Activated naive CD8-positive, alpha-beta T cell treated with anti-CD3 and anti-CD28 coated beads, Interleukin-2, amount 10 ng/mL, durations not matched to agents 7 days and 5 days (primary cell): ENCODE data around the gene HYDIN. TPM values are rescaled to one million over a fixed set of nuclear protein-coding genes. Genes with fewer than 3 reads are reported as not detected.
"Not testable (repeated sequence)": the region's sequence is repeated elsewhere in the genome, so short reads cannot be mapped to it uniquely, and the experiment has no call there.

ENCODE experiments used
- ATAC-seq: fragments of 150-1000 bp; cut with Tn5 transposase; one replicate; pipeline ENCODE4 v1.10.0; 2021; ENCODE audit warnings: low read depth, moderate library complexity
- POLR2A ChIA-PET: fragments of 350-600 bp; sonication (Branson Sonifier 250); formaldehyde crosslinking; loops from one replicate; lab custom pipeline; 2021; ENCODE audit warnings: antibody characterized with exemption; lab: Charles Lee
- DNase-seq: peaks from one replicate; pipeline ENCODE4 v3.0.0; 2021
- H3K27ac Mint-ChIP-seq: one replicate; pipeline ENCODE4 v1.8.0; 2022; ENCODE audit warnings: mild to moderate bottlenecking, mixed read lengths
- H3K27me3 Mint-ChIP-seq: one replicate; pipeline ENCODE4 v1.8.0; 2022; ENCODE audit warnings: mild to moderate bottlenecking, moderate library complexity, mixed read lengths
- H3K36me3 Mint-ChIP-seq: one replicate; pipeline ENCODE4 v1.8.0; 2021; ENCODE audit warnings: mild to moderate bottlenecking, mixed read lengths
- H3K4me1 Mint-ChIP-seq: one replicate; pipeline ENCODE4 v1.8.0; 2021; ENCODE audit warnings: mixed read lengths
- H3K4me3 Mint-ChIP-seq: one replicate; pipeline ENCODE4 v1.8.0; 2022; ENCODE audit warnings: mild to moderate bottlenecking, moderate library complexity, mixed read lengths
- H3K9me3 Mint-ChIP-seq: one replicate; pipeline ENCODE4 v1.8.0; 2021; ENCODE audit warnings: mixed read lengths
- total RNA-seq, 2 experiments: library from RNA; stranded (reverse); gene quantifications; one replicate each; pipeline ENCODE4 v1.2.3, GENCODE V29; 2021

HYDIN gene
- total RNA-seq, 2 experiments from 2014 or later, result not detected

GRCh38 chr16:70984675-70985074, 245.8 kb downstream of the HYDIN start:
- H3K27me3 Mint-ChIP-seq, H3K4me3 Mint-ChIP-seq, H3K27ac Mint-ChIP-seq, ATAC-seq, DNase-seq, H3K36me3 Mint-ChIP-seq, H3K9me3 Mint-ChIP-seq, POLR2A ChIA-PET, H3K4me1 Mint-ChIP-seq: not testable (repeated sequence)

GRCh38 chr16:70968332-70968731, 262.2 kb downstream of the HYDIN start:
- ATAC-seq, H3K27ac Mint-ChIP-seq, DNase-seq, H3K9me3 Mint-ChIP-seq, H3K36me3 Mint-ChIP-seq, H3K27me3 Mint-ChIP-seq, POLR2A ChIA-PET, H3K4me1 Mint-ChIP-seq, H3K4me3 Mint-ChIP-seq: not testable (repeated sequence)

GRCh38 chr16:70960169-70960568, 270.4 kb downstream of the HYDIN start:
- DNase-seq, H3K4me1 Mint-ChIP-seq, H3K9me3 Mint-ChIP-seq, H3K36me3 Mint-ChIP-seq, H3K27me3 Mint-ChIP-seq, H3K4me3 Mint-ChIP-seq, POLR2A ChIA-PET, H3K27ac Mint-ChIP-seq, ATAC-seq: not testable (repeated sequence)

- DNase-seq, H3K4me1 Mint-ChIP-seq, H3K27ac Mint-ChIP-seq, H3K9me3 Mint-ChIP-seq, ATAC-seq, H3K27me3 Mint-ChIP-seq, POLR2A ChIA-PET, H3K36me3 Mint-ChIP-seq, H3K4me3 Mint-ChIP-seq: not testable (repeated sequence)
Measured at GRCh38 chr16:70954922-70955321, 275.6 kb downstream of the HYDIN start.

GRCh38 chr16:70953824-70954223, 276.7 kb downstream of the HYDIN start:
- DNase-seq, H3K27ac Mint-ChIP-seq, H3K9me3 Mint-ChIP-seq, H3K27me3 Mint-ChIP-seq, ATAC-seq, POLR2A ChIA-PET, H3K4me3 Mint-ChIP-seq, H3K36me3 Mint-ChIP-seq, H3K4me1 Mint-ChIP-seq: not testable (repeated sequence)

- H3K4me1 Mint-ChIP-seq, H3K27me3 Mint-ChIP-seq, H3K27ac Mint-ChIP-seq, H3K9me3 Mint-ChIP-seq, ATAC-seq, H3K4me3 Mint-ChIP-seq, H3K36me3 Mint-ChIP-seq, POLR2A ChIA-PET, DNase-seq: not testable (repeated sequence)
Measured at GRCh38 chr16:70943551-70943950, 287.0 kb downstream of the HYDIN start.

- H3K4me1 Mint-ChIP-seq, H3K36me3 Mint-ChIP-seq, POLR2A ChIA-PET, H3K9me3 Mint-ChIP-seq, H3K27ac Mint-ChIP-seq, H3K27me3 Mint-ChIP-seq, ATAC-seq, H3K4me3 Mint-ChIP-seq, DNase-seq: not testable (repeated sequence)
Measured at GRCh38 chr16:70939690-70940359, 290.7 kb downstream of the HYDIN start.

GRCh38 chr16:70936781-70937525, 293.6 kb downstream of the HYDIN start:
- H3K36me3 Mint-ChIP-seq, H3K4me1 Mint-ChIP-seq, H3K9me3 Mint-ChIP-seq, H3K4me3 Mint-ChIP-seq, ATAC-seq, H3K27me3 Mint-ChIP-seq, POLR2A ChIA-PET, DNase-seq, H3K27ac Mint-ChIP-seq: not testable (repeated sequence)

GRCh38 chr16:70935325-70935724, 295.2 kb downstream of the HYDIN start:
- H3K36me3 Mint-ChIP-seq, H3K9me3 Mint-ChIP-seq, ATAC-seq, H3K4me1 Mint-ChIP-seq, POLR2A ChIA-PET, H3K27me3 Mint-ChIP-seq, H3K27ac Mint-ChIP-seq, DNase-seq, H3K4me3 Mint-ChIP-seq: not testable (repeated sequence)

- DNase-seq, H3K27me3 Mint-ChIP-seq, POLR2A ChIA-PET: not testable (repeated sequence)
Measured at GRCh38 chr16:70933746-70934145, 296.8 kb downstream of the HYDIN start.

GRCh38 chr16:70930757-70931156, 299.8 kb downstream of the HYDIN start:
- H3K4me1 Mint-ChIP-seq, H3K4me3 Mint-ChIP-seq, H3K9me3 Mint-ChIP-seq, H3K36me3 Mint-ChIP-seq, DNase-seq, H3K27ac Mint-ChIP-seq, H3K27me3 Mint-ChIP-seq, POLR2A ChIA-PET, ATAC-seq: not testable (repeated sequence)

More at GRCh38 chr16:70933746-70934145, 296.8 kb downstream of the HYDIN start:
- ATAC-seq, H3K4me1 Mint-ChIP-seq, H3K27ac Mint-ChIP-seq, H3K9me3 Mint-ChIP-seq, H3K4me3 Mint-ChIP-seq, H3K36me3 Mint-ChIP-seq: not testable (repeated sequence)

GRCh38 chr16:70922164-70922563, 308.4 kb downstream of the HYDIN start:
- H3K27me3 Mint-ChIP-seq, POLR2A ChIA-PET, H3K4me3 Mint-ChIP-seq, H3K27ac Mint-ChIP-seq, ATAC-seq, H3K4me1 Mint-ChIP-seq, H3K9me3 Mint-ChIP-seq, H3K36me3 Mint-ChIP-seq, DNase-seq: not testable (repeated sequence)

- H3K4me3 Mint-ChIP-seq, H3K9me3 Mint-ChIP-seq, ATAC-seq, H3K27ac Mint-ChIP-seq, H3K4me1 Mint-ChIP-seq, H3K27me3 Mint-ChIP-seq, DNase-seq, POLR2A ChIA-PET, H3K36me3 Mint-ChIP-seq: not testable (repeated sequence)
Measured at GRCh38 chr16:70920661-70921060, 309.9 kb downstream of the HYDIN start.

- H3K4me3 Mint-ChIP-seq, H3K9me3 Mint-ChIP-seq, DNase-seq, H3K27me3 Mint-ChIP-seq, ATAC-seq, H3K27ac Mint-ChIP-seq, H3K4me1 Mint-ChIP-seq, H3K36me3 Mint-ChIP-seq, POLR2A ChIA-PET: not testable (repeated sequence)
Measured at GRCh38 chr16:70888208-70888607, 342.3 kb downstream of the HYDIN start.
